ENCODE results near the gene MAP2K2.
A peak's percentile ranks its signal among the peaks of the same experiment; 100 is the strongest.

The MAP2K2 gene

DNA sequence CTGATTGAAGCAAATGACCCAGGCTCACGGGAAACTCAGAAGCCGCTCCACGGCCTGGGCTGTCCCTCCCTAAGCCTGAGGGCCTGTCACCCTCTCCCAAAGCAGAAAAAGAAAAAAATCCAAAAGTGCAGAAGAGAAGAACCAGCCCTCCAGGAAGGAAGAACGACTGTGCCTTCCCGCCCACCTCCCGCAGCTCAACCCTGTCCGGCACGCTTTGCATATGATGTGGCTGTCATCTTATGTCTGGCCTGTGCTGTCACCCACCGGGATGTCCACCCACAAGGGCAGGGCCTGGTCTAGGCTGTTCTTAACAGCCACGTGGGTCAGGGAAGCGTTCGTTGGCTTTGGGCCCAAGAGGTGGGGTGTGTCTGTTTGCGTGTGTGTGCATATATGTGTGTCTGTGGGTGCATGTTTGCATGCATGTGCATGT, 70.9 kb downstream of the MAP2K2 start:
- peak overlapping the region in 6 of 11 experiments; percentile 17 to 81 (median 40); a peak in 9 of 22 replicates for H3K27ac ChIP-seq
- TF ChIP-seq Cebpa-rat (IDR thresholded peaks at IDR 0.05), result no peak
- no peaks in the 10 kb centered on the region for H3K9me3 ChIP-seq (replicated peaks in 1 of 11)
- H3K4me3 ChIP-seq, result peak overlapping the region in 3 of 10 experiments; percentile 13 to 29 (median 17); a peak in 3 of 20 replicates
- H3K4me2 ChIP-seq, result peak overlapping the region in 8 of 11 experiments; percentile 4 to 79 (median 50); a peak in 13 of 22 replicates
- peaks cover 98 to 100% (median 99%) of the 10 kb centered on the region in 11 experiments for H4K20me1 ChIP-seq
- peaks cover 68 to 96% (median 94%) of the 10 kb centered on the region in 11 experiments for H3K36me3 ChIP-seq
- H3K4me1 ChIP-seq, result peaks cover 4 to 77% (median 34%) of the 10 kb centered on the region in 10 experiments; a peak in 18 of 20 replicates
- H3K9ac ChIP-seq, result peak overlapping the region in 5 of 11 experiments; percentile 19 to 61 (median 43); a peak in 8 of 22 replicates
- H3K27me3 ChIP-seq, result no peaks in the 10 kb centered on the region

DNA sequence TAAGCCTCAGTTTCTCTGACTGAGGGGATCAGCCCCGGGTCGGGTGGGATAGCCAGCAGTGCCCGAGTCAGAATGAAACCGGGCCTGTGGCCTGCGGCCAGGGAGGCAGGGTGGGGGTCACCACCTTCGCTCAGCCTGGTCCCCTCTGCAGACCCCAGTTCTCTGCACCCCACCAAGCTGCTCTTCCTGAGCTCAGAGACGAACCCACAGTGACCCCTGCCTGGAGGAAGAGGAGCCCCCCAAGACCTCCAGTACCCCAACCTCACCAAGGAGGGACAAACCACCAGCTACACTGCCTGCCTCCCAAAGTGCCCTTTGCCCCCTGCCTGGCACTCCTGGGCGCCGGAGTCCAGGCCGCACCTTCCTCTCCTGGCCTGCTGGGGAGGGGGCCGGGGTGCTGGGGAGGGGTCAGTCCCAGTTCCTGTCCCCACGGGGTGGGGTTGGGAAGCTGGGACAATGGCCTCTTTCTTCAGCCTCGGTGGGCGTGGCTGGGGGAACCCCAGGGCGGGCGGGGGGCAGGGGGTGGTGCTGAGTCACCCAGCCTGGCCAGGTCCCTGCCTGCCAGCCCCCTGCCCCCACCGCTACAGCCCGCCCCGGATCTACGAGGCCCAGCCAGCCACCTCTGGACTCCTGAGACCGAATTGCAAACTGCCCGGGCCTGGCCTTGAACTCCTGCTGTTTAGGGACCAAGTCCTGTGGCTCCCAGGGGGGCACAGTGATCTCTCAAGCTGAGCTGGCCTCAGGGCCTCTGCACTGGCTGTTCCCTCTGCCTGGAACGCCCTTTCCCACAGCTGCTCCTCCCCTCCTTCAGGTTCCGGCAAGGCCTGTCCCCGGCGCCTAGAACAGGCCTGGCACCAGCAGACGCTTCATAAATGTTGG, 71.6 kb downstream of the MAP2K2 start:
- Histone ChIP-seq H3K36me3 (peaks cover 70 to 95% (median 94%) of the 10 kb centered on the region in 11 experiments), H3K4me2 (peak overlapping the region in 9 of 11 experiments; percentile 5 to 79 (median 59); a peak in 15 of 22 replicates), H3K4me3 (peak overlapping the region in 3 of 10 experiments; percentile 13 to 54 (median 29); a peak in 5 of 20 replicates), H3K27me3 (no peaks in the 10 kb centered on the region), H3K9ac (peak overlapping the region in 6 of 11 experiments; percentile 22 to 69 (median 58); a peak in 9 of 22 replicates), H3K4me1 (peaks cover 0 to 70% (median 28%) of the 10 kb centered on the region in 10 experiments; a peak in 15 of 20 replicates), H3K27ac (peak overlapping the region in 9 of 11 experiments; percentile 32 to 81 (median 49); a peak in 13 of 22 replicates), H4K20me1 (peaks cover 98 to 100% (median 99%) of the 10 kb centered on the region in 11 experiments), H3K9me3 (replicated peaks in 1 of 11) (no peaks in the 10 kb centered on the region)
- TF ChIP-seq Cebpa-rat (IDR thresholded peaks at IDR 0.05), result no peak

DNA sequence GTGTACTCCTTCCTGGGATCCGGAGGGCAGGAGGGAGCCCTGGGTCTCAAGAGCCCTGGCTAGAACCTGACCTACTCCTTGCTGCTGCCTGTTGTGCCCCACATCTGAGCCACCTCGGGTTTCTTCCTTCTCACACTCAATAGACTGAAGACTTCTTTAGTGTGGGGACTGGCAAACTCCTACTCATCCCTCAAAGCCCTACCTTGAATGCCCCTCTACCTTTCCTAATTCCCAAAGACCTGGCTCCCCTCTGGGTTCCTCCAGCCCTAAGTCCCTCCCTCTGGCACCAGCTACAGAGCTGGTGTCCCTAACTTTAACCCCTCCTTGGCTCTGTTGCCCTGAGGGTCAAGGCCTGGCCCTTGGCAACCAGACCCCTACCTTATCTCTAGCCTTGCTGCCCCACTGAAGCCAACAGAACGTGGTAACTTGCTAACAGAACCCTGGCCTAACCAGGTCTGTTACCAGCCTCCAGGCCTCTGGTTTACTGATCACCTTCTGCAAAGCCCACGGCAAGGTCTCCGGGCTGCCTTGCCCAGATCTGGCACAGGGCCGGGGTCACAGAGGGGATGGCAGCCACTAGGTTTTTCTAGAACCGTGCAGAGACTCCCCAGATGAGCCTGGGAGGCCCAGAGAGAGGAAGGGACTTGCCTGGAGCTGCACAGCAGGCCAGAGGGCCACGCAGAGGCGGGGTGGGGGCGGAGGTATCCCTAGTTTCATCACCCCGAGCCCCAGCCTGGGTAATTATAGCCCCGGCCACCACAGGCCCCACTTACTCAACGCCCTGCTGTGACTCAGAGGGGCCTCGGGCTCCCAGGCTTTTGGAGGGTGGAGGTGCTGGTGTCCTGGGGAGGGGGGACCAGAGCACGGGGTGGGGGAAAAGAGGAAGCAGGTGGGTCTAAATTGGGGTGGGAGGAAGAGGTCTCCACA, 72.5 kb downstream of the MAP2K2 start:
- Histone ChIP-seq H3K4me1 (peaks cover 0 to 61% (median 26%) of the 10 kb centered on the region in 10 experiments; a peak in 15 of 20 replicates), H3K27me3 (no peaks in the 10 kb centered on the region), H3K4me3 (peak overlapping the region in 2 of 10 experiments; percentile 26 to 54; a peak in 3 of 20 replicates), H4K20me1 (peaks cover 90 to 100% (median 98%) of the 10 kb centered on the region in 11 experiments), H3K9ac (peak overlapping the region in 6 of 11 experiments; percentile 27 to 69 (median 58); a peak in 9 of 22 replicates), H3K9me3 (replicated peaks in 1 of 11) (no peaks in the 10 kb centered on the region), H3K4me2 (peak overlapping the region in 8 of 11 experiments; percentile 24 to 79 (median 54); a peak in 12 of 22 replicates), H3K36me3 (peaks cover 72 to 92% (median 89%) of the 10 kb centered on the region in 11 experiments), H3K27ac (peak overlapping the region in 10 of 11 experiments; percentile 11 to 81 (median 58); a peak in 17 of 22 replicates)
- TF ChIP-seq Cebpa-rat (IDR thresholded peaks at IDR 0.05), result no peak

DNA sequence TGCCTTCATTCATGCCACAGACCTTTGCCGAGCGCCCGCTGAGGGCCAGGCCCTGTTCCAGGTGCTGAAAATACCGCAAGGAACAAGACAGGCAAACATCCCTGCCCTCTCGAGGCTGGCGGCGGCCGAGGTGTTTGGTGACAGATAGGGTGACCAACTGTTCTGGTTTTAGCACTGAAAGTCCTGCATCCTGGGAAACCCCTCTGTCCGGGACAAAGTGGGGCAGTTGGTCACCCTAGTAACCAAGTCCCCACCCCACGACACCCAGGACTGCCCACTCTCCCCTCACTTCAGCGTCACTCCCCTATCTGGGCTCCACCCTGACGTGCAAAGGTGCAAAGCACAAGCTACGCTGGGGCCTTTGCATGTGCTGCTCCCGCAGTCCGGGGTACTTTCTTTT, 74.5 kb downstream of the MAP2K2 start:
- Histone ChIP-seq H3K4me1 (peaks cover 0 to 42% (median 24%) of the 10 kb centered on the region in 10 experiments; a peak in 15 of 20 replicates), H3K9ac (no peak overlapping the region), H3K4me3 (no peak overlapping the region), H4K20me1 (peaks cover 90 to 100% (median 98%) of the 10 kb centered on the region in 11 experiments), H3K27me3 (no peaks in the 10 kb centered on the region), H3K36me3 (peaks cover 64 to 91% (median 85%) of the 10 kb centered on the region in 11 experiments), H3K9me3 (replicated peaks in 1 of 11) (no peaks in the 10 kb centered on the region), H3K4me2 (no peak overlapping the region), H3K27ac (peak overlapping the region in 1 of 11 experiments; percentile 10; a peak in 1 of 22 replicates)
- no peak for TF ChIP-seq Cebpa-rat (IDR thresholded peaks at IDR 0.05)

DNA sequence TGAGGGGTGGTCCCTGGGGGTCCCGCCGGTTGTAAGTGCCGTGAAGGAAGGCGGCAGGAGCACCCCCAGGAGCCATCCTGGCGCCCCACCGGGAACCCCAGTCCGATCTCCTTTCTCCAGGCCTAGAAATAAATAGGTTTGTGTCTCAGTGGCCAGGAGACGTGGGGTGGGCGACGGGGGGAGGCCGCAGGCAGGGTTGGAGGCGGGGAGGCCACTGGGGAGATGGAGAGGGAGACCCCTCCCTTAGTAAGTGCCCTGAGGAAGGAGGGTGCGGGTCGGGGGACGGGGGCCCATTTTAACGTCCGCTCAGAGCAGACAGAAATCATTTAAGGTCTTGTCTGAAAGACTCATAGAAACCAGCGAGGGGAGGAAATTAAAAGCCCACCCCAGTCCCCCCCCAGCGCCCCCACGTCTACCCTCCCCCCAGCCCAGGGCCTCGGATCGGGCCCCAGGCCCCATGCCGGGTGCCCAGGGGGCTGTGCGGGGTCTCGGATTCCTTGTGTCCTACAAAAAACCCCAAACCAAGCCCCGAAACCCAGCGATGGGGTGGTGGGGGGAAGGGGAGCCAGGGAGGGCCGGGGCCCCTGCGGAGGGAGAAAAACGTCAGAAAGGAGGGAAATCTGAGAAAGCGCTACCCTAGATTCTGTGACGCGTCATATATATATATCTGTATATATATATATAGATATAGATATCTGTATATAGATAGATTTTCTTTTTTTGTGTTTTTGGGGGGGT, 76.8 kb downstream of the MAP2K2 start:
- Histone ChIP-seq H4K20me1 (peaks cover 84 to 98% (median 94%) of the 10 kb centered on the region in 11 experiments), H3K9me3 (replicated peaks in 1 of 11) (no peaks in the 10 kb centered on the region), H3K4me3 (no peak overlapping the region), H3K27ac (no peak overlapping the region), H3K36me3 (peaks cover 53 to 84% (median 77%) of the 10 kb centered on the region in 11 experiments), H3K4me1 (peaks cover 0 to 19% (median 9%) of the 10 kb centered on the region in 10 experiments; a peak in 13 of 20 replicates), H3K27me3 (no peaks in the 10 kb centered on the region), H3K9ac (no peak overlapping the region), H3K4me2 (no peak overlapping the region)
- no peak for TF ChIP-seq Cebpa-rat (IDR thresholded peaks at IDR 0.05)

DNA sequence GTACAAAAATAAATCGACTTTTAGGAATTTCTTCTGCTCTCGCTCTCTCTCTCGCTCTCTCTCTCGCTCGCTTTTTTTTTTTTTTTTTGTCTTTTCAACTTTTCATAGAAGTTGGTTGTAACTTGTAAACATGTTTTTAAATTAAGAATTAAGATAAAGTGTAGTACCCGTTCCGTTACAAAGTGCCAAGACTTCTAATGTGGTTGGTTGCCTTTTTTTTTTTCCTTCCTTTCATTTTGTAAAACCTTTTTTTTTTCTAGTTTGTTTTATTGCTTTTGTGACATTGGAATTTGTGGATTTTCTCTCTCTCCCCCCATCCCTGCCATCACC, 77.6 kb downstream of the MAP2K2 start:
- Histone ChIP-seq H3K4me1 (peaks cover 0 to 11% (median 2%) of the 10 kb centered on the region in 10 experiments; a peak in 12 of 20 replicates), H3K9ac (no peak overlapping the region), H4K20me1 (peaks cover 84 to 98% (median 94%) of the 10 kb centered on the region in 11 experiments), H3K27me3 (no peaks in the 10 kb centered on the region), H3K27ac (no peak overlapping the region), H3K4me3 (no peak overlapping the region), H3K36me3 (peaks cover 56 to 84% (median 75%) of the 10 kb centered on the region in 11 experiments), H3K9me3 (replicated peaks in 1 of 11) (no peaks in the 10 kb centered on the region), H3K4me2 (no peak overlapping the region)
- TF ChIP-seq Cebpa-rat (IDR thresholded peaks at IDR 0.05), result no peak

DNA sequence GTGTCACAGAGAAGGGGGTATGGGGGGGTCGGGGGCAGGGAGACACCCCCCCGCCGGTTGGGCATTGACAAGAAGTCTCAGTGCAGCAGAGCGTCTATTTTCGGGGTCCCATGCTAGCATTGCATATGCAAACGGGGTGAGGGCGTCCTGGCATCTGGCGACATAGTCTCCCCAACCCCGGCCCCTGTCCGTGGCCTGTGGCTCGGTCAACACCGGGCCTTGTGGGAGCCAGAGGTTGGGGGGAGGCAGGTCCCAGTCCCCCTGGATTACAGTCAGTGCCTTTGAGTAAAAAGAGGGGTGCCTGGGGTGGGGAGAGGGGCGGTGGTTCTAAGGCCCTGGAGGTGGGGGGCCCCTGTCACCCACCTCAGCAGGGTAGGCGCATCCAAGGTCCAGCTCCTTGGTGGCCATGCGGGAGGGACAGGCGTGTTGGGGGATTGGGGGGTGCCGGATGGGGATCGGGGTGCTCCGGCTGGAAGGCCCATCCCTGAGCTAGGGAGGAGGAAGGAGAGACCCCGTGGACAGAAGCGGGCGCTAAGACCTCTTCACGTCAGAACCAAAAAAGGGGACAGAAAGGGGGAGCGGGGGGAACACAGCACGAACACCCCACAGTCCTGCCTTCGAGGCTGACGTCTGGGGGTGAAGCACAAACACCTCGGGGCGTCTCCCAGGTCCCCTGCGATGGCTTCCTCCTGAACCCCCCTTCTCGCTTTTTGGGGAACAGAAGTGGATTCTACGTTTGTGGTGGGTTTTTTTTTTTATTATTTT, 78.1 kb downstream of the MAP2K2 start:
- Histone ChIP-seq H4K20me1 (peaks cover 83 to 98% (median 93%) of the 10 kb centered on the region in 11 experiments), H3K4me3 (no peak overlapping the region), H3K9ac (no peak overlapping the region), H3K36me3 (peaks cover 53 to 83% (median 73%) of the 10 kb centered on the region in 11 experiments), H3K4me2 (no peak overlapping the region), H3K9me3 (replicated peaks in 1 of 11) (no peaks in the 10 kb centered on the region), H3K4me1 (peaks cover 0 to 6% (median 0%) of the 10 kb centered on the region in 10 experiments; a peak in 2 of 20 replicates), H3K27me3 (no peaks in the 10 kb centered on the region), H3K27ac (no peak overlapping the region)
- TF ChIP-seq Cebpa-rat (IDR thresholded peaks at IDR 0.05), result no peak
